ENCODE data around the gene MDP1.
A peak's percentile ranks its signal among the peaks of the same experiment; 100 is the strongest.

DNA sequence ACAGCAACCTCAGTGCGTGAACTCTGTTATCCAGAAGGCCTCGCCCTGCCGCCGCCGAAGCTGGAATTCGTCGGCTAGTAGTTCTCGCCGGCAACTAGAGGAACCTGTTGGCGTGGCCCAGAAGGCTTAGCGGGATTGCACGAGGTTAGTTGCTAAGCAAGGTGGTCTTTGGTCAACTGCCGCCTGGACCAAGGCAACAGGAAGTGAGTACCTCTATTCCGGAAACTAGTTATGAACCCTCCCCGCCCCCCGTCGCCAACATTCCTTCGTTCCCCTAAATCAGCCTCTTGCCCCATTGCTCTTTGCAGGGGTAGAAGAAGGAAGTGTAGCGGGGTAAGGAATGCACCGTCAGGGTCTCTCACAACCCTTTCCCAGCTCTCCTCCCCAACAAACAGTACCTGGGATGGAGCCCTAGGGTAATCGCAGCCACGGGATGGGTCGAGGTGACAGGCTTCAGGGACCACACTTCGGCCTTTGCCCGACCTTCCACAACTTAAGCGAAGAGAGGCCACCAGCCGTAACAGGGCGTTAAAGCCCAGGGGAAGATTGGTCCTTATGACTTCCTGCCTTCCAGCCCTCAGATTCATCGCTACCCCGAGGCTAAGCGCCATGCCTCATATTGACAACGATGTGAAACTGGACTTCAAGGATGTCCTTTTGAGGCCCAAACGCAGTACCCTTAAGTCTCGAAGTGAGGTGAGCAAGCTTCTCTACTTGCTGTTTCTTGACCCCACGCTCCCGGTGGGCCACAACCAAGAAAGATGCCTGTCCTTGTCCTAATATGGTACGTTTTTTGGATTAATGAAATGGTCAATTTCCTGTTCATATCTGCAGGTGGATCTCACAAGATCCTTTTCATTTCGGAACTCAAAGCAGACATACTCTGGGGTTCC is 17.0 kb upstream of the MDP1 start, which contains the start of gene GMPR2:
- TF ChIP-seq, protein P1, sequence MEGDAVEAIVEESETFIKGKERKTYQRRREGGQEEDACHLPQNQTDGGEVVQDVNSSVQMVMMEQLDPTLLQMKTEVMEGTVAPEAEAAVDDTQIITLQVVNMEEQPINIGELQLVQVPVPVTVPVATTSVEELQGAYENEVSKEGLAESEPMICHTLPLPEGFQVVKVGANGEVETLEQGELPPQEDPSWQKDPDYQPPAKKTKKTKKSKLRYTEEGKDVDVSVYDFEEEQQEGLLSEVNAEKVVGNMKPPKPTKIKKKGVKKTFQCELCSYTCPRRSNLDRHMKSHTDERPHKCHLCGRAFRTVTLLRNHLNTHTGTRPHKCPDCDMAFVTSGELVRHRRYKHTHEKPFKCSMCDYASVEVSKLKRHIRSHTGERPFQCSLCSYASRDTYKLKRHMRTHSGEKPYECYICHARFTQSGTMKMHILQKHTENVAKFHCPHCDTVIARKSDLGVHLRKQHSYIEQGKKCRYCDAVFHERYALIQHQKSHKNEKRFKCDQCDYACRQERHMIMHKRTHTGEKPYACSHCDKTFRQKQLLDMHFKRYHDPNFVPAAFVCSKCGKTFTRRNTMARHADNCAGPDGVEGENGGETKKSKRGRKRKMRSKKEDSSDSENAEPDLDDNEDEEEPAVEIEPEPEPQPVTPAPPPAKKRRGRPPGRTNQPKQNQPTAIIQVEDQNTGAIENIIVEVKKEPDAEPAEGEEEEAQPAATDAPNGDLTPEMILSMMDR (IDR thresholded peaks at IDR 0.05) = no peak
- TF ChIP-seq POLR2A (IDR thresholded peaks at IDR 0.05) = peak in 1 of 2 donors; percentile 18
